NCI-H1105 (cell line): Measurements from ENCODE around the gene PABPN1L.

Experiments
- DNase-seq: peaks from one replicate; lab custom pipeline; 2025; lab: John Stamatoyannopoulos, UW

Gene PABPN1L

GRCh38 chr16:88851616-88852015 is 14.8 kb downstream of the PABPN1L start:
- no peak for DNase-seq

GRCh38 chr16:88850531-88851199 is 15.8 kb downstream of the PABPN1L start:
- no peak for DNase-seq

DNA sequence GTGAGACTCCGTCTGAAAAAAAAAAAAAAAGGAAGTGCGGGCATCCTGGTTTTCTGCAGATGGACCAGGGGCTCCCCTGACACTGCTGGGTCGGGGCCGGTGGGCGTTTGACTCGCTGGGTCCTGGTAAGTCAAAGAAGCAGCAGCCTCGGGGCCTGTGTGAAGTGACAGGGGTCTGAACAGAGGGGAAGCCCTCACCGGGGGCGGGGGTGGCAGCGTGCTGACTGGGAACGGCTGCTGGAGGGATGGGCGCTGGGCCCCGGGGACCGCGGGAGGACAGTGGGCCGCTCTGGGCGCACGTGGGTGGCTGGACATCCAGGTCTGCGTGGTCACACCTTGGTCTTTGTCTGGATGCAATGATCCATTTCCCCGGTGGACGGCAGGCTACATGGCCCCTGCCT is 17.9 kb downstream of the PABPN1L start:
- DNase-seq, result no peak

- no peak for DNase-seq
Observed at GRCh38 chr16:88847654-88848053, 18.8 kb downstream of the PABPN1L start.

DNA sequence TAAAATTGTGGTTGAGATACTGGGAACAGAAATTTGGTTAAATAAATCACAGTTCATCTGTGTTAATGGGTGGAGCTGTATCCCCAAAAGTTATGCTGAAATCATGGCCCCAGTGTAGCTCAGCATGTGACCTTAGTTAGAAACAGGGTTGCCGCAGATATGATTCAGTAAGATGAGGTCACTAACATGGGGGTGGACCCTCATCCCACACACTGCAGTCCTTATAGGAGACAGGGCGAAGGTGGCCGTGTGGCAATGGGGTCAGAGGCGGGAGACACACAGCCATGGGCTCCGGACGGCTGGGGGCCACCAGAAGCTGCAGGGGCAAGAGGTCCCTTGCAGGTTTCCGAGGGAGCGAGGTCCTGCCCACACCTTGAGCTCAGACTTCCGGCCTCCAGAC is 20.4 kb downstream of the PABPN1L start:
- DNase-seq, result no peak

- DNase-seq, result no peak
Observed at GRCh38 chr16:88844419-88845036, 21.9 kb downstream of the PABPN1L start.

- DNase-seq, result no peak
Observed at GRCh38 chr16:88843256-88843655, 23.2 kb downstream of the PABPN1L start.

- no peak for DNase-seq
Observed at GRCh38 chr16:88842806-88843205, 23.7 kb downstream of the PABPN1L start.

- no peak for DNase-seq
Observed at GRCh38 chr16:88842308-88842756, 24.1 kb downstream of the PABPN1L start.

DNA sequence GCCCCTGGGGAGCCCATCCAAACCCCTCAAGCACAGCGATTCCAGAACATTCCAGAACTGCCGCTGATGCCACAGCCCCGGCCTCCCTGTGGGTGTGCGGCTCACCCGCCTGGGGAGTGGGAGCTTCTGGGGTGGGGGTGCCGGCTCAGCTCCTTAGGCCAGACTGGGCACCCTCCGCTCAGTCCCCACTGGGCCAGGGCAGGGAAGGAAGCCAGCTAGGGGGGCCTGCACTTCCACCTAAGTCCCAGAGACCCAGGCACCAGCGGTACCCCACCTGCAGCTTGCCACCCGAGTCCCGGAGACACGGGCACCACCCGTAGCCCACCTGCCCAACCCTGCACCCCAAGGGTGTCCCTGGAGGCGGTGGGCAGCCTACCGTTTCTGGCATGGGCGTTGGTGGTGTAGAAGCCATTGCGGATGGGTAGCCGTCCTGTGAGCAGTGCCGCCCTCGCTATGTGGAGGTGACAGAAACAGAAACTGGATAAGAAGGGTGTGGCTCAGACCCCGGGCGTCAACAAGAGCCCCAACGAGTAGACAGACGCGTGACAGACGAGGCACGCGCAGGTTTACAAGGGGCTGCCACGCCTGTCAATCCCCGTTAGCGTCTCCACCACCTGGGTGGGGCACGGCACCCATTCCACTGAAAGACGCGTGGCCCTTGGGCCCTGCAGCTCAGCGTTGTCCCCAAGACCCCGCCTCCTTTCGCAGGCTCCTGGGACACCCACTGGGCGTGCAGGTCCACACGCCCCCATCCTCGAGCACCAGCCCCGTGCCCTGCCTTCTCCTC is 24.7 kb downstream of the PABPN1L start:
- DNase-seq, result no peak

DNA sequence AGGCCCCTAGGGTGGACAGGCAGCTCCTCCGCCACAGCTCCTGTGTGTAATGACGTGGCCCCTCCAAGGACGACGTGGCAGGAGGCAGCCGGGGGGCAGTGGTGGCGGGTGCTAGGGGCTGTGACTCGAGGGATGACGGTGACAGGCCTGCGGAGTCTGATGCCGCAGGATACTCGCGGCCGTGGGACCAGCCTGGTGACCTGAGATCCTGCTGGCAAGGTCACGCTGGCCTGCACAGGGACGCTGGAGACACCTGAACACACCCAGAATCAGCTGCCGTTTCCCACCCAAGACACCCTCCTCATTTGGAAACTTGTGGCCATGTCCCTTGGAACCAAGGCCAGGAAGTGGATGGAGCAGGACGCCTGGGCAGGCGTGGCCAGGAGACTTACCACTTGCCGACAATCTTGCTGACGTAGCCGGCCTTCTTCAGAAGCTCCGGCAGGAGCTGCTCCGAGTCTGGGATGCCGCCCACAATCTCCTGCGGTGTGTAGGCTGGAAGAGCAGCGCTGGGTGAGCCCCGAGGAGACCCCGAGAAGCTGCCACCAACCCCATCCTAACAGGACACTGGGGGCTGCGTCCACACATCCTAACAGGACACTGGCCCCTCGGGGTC is 25.8 kb downstream of the PABPN1L start:
- DNase-seq, result no peak

GRCh38 chr16:88839745-88840599 is 26.5 kb downstream of the PABPN1L start:
- DNase-seq, result no peak

GRCh38 chr16:88839026-88839529 is 27.4 kb downstream of the PABPN1L start:
- no peak for DNase-seq

DNA sequence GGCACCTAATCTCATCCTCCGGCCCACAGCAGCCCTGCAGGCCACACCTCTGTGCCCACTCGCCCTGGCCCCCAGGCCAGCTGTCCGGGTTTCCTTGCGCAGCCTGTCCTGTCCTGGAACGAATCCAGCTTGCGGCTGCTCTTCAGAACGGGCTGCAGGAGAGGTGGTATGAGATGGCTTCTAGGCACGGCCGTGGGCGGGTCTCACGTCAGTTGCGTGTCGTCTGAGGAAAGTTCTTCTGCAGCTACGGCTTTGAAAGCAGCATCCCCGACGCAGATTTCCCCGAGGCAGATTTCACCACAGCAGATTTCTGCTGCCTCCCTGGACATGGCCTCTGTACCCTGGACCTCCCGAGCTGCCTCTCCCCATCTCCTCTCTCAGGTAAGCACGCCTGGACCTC is 27.9 kb downstream of the PABPN1L start:
- no peak for DNase-seq

DNA sequence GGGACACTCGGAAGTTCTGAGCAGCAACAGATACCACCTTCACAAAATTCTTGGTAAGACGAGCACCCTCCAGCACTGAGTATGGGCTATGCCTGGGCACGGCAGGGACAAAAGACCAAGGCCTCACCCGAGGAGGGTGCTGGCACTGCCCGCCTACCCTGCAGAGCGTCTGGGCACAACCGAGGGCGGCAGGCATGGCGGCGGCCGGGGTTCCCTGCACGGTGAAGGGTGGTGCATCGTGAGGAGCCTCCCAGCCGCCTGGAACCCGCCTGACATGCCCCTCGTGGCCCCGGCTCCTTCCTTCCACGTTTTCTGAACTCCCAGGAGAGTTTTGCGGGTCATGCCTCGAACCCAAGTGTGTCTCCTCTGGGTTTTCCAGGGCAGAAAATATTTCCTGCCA is 28.7 kb downstream of the PABPN1L start:
- DNase-seq, result no peak

DNA sequence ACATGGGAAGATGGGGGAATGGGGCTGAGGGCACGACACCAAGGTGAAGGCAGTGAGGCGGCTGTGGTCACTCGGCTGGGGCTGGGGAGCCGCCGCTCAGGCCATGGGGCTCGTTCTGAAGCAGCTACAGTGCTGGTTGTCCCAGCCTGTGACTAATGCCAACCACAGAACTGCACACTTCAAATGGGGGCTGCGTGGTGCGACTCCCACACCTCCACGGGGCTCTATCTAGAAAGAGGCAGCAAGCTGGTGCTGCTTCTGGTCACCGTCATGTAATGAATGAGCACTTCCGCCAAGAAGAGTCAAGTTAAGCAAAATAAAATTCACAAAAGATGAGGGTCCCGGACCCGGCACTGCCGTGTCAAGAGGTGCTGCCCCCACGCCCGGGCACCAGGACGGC is 29.7 kb downstream of the PABPN1L start:
- DNase-seq, result no peak

- DNase-seq, result no peak
Observed at GRCh38 chr16:88835818-88836217, 30.6 kb downstream of the PABPN1L start.

DNA sequence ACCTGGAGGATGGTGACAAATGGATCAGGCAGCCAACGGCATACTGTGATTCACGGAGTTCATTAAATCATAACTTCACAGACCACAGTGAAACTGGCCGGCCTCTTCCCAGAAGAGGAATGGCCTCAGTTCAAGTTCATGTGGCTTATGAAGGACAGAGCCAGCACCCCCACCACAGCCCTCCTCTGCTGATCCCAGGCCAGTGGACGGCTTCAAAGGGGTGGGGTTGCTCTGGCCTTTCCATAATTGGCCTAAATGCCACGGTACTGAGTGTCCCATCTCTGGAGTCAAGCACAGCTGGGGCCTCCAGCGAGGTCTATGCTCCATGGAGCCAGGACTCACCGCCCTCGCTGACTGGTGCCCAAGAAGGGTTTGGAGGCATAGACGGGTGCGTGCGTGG is 31.1 kb downstream of the PABPN1L start:
- no peak for DNase-seq

- no peak for DNase-seq
Observed at GRCh38 chr16:88834670-88835069, 31.8 kb downstream of the PABPN1L start.

GRCh38 chr16:88833086-88833485 is 33.4 kb downstream of the PABPN1L start:
- DNase-seq, result no peak

DNA sequence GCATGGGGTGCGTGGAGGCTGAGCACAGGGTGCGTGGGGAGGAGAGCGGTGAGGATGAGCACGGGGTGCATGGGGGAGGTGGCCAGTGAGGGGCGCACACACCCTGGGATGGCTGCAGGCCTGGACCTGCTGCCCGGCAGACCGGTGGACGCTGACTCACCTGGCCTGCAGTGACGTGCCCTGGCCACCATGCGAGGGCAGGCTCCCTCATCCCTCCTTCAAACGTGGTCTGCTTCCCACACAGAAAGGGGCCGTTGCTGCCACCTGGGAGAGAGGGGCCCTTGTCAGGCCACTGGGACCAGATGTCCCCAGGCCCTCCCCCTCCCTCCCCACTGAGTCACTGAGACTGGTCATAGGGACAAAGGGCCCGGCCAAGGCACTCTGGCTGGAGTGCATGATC is 34.6 kb downstream of the PABPN1L start:
- DNase-seq, result no peak

DNA sequence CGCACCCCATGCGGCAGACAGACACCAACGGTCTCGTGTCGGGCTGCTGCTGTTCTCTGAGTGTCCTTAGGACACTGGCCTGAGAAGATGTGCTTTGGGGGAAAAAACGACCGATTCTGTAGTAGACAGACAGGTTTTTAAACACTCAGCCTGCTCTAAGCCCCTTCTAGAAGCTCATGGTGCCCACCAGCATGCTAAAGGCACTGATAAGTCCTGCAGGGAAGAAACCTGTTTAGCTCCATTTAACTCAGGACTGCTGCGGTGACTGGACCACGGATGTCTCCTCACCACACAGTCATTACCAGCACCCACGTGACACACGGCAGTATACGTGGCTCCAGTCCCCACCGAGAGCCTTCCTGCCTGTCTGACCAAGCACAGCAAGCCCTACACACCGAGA is 35.7 kb downstream of the PABPN1L start:
- DNase-seq, result no peak
